ENCODE measurements around the gene PTCHD4.
"Not testable (repeated sequence)": the region's sequence is repeated elsewhere in the genome, so short reads cannot be mapped to it uniquely, and the experiment has no call there.

The PTCHD4 gene

GRCh38 chr6:48111575-48111974, 578 bp upstream of the PTCHD4 start:
- DNase-seq (ENCODE audit: low read depth, low spot score), result no peak
- Histone ChIP-seq H3K9ac (ENCODE audit: insufficient read length, low read depth) (no peak overlapping the region), H3K27me3 (ENCODE audit: insufficient read depth, insufficient read length) (no peaks in the 10 kb centered on the region), H3K36me3 (ENCODE audit: insufficient read depth, insufficient read length, low read length) (no peaks in the 10 kb centered on the region), H3K4me1 (ENCODE audit: insufficient read depth, insufficient read length) (no peaks in the 10 kb centered on the region), H3K4me3 (ENCODE audit: insufficient read length, low read depth) (no peak overlapping the region), H3K9me3 (ENCODE audit: insufficient read depth, low read length) (no peaks in the 10 kb centered on the region)
- TF ChIP-seq SUZ12 (IDR thresholded peaks at IDR 0.05; ENCODE audit: extremely low read depth, insufficient read depth, insufficient read length) (no peak), ZNF274 (IDR thresholded peaks at IDR 0.05; ENCODE audit: low read depth, low read length) (no peak), YY1 (IDR thresholded peaks at IDR 0.05; ENCODE audit: insufficient read depth, insufficient read length) (no peak)

DNA sequence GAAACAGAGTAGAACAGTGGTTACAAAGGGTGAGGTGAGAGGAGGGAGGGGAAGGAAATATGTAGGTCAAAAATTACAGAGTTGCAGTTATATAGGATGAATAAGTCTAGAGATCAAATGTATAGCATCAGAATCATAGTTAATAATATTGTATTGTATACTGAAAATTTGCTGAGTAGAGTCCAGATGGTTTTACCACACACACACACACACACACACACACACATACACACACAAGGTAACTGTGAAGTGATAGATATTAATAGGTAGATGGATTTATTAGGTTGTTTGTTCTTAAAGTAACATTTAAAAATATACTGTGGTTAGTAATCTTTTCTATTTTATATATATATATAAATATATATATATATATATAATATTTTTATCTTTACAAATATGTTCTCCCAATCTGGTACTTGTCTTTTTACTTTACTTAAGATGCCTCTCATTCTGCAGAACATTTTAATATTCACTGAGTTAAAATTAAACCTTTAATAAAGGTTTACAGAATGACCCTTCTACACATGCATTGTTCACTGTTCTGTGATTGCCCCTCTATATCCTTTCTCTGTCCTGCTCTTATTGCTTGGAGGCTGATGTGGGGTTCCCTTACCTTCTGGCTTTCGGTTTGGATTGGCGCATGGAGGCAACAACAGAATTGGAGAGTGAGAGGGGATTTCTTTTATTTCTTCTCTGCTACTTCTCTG, 408 bp downstream of the PTCHD4 start:
- no peak for DNase-seq (ENCODE audit: low read depth, low spot score)
- no peaks in the 10 kb centered on the region for H3K4me1 ChIP-seq (ENCODE audit: insufficient read depth, insufficient read length)
- no peaks in the 10 kb centered on the region for H3K27me3 ChIP-seq (ENCODE audit: insufficient read depth, insufficient read length)
- no peak for TF ChIP-seq YY1 (IDR thresholded peaks at IDR 0.05; ENCODE audit: insufficient read depth, insufficient read length)
- TF ChIP-seq ZNF274 (IDR thresholded peaks at IDR 0.05; ENCODE audit: low read depth, low read length), result no peak
- TF ChIP-seq SUZ12 (IDR thresholded peaks at IDR 0.05; ENCODE audit: extremely low read depth, insufficient read depth, insufficient read length), result no peak
- H3K36me3 ChIP-seq (ENCODE audit: insufficient read depth, insufficient read length, low read length), result no peaks in the 10 kb centered on the region
- H3K4me3 ChIP-seq (ENCODE audit: insufficient read length, low read depth), result no peak overlapping the region
- no peak overlapping the region for H3K9ac ChIP-seq (ENCODE audit: insufficient read length, low read depth)
- no peaks in the 10 kb centered on the region for H3K9me3 ChIP-seq (ENCODE audit: insufficient read depth, low read length)

- H3K4me3 ChIP-seq (ENCODE audit: insufficient read length, low read depth), result no peak overlapping the region
- TF ChIP-seq SUZ12 (IDR thresholded peaks at IDR 0.05; ENCODE audit: extremely low read depth, insufficient read depth, insufficient read length) (no peak), ZNF274 (IDR thresholded peaks at IDR 0.05; ENCODE audit: low read depth, low read length) (no peak), YY1 (IDR thresholded peaks at IDR 0.05; ENCODE audit: insufficient read depth, insufficient read length) (no peak)
- H3K9ac ChIP-seq (ENCODE audit: insufficient read length, low read depth), result no peak overlapping the region
- DNase-seq (ENCODE audit: low read depth, low spot score), result no peak
- no peaks in the 10 kb centered on the region for H3K36me3 ChIP-seq (ENCODE audit: insufficient read depth, insufficient read length, low read length)
- no peaks in the 10 kb centered on the region for H3K9me3 ChIP-seq (ENCODE audit: insufficient read depth, low read length)
- no peaks in the 10 kb centered on the region for H3K27me3 ChIP-seq (ENCODE audit: insufficient read depth, insufficient read length)
- no peaks in the 10 kb centered on the region for H3K4me1 ChIP-seq (ENCODE audit: insufficient read depth, insufficient read length)
Measured at GRCh38 chr6:48109944-48110343, 1.1 kb downstream of the PTCHD4 start.

GRCh38 chr6:48102476-48103195, 8.4 kb downstream of the PTCHD4 start:
- DNase-seq (ENCODE audit: low read depth, low spot score); H3K4me1 ChIP-seq (ENCODE audit: insufficient read depth, insufficient read length); H3K9me3 ChIP-seq (ENCODE audit: insufficient read depth, low read length); H3K4me3 ChIP-seq (ENCODE audit: insufficient read length, low read depth); H3K9ac ChIP-seq (ENCODE audit: insufficient read length, low read depth); H3K27me3 ChIP-seq (ENCODE audit: insufficient read depth, insufficient read length); H3K36me3 ChIP-seq (ENCODE audit: insufficient read depth, insufficient read length, low read length): not testable (repeated sequence)

GRCh38 chr6:48101290-48101689, 9.7 kb downstream of the PTCHD4 start:
- Histone ChIP-seq H3K9me3 (ENCODE audit: insufficient read depth, low read length) (no peaks in the 10 kb centered on the region), H3K9ac (ENCODE audit: insufficient read length, low read depth) (no peak overlapping the region), H3K4me3 (ENCODE audit: insufficient read length, low read depth) (no peak overlapping the region), H3K36me3 (ENCODE audit: insufficient read depth, insufficient read length, low read length) (no peaks in the 10 kb centered on the region), H3K4me1 (ENCODE audit: insufficient read depth, insufficient read length) (no peaks in the 10 kb centered on the region), H3K27me3 (ENCODE audit: insufficient read depth, insufficient read length) (no peaks in the 10 kb centered on the region)
- DNase-seq (ENCODE audit: low read depth, low spot score), result no peak
- TF ChIP-seq ZNF274 (IDR thresholded peaks at IDR 0.05; ENCODE audit: low read depth, low read length) (no peak), SUZ12 (IDR thresholded peaks at IDR 0.05; ENCODE audit: extremely low read depth, insufficient read depth, insufficient read length) (no peak), YY1 (IDR thresholded peaks at IDR 0.05; ENCODE audit: insufficient read depth, insufficient read length) (no peak)

GRCh38 chr6:48100588-48100895, 10.5 kb downstream of the PTCHD4 start:
- Histone ChIP-seq H3K9me3 (ENCODE audit: insufficient read depth, low read length) (no peaks in the 10 kb centered on the region), H3K9ac (ENCODE audit: insufficient read length, low read depth) (no peak overlapping the region), H3K27me3 (ENCODE audit: insufficient read depth, insufficient read length) (no peaks in the 10 kb centered on the region), H3K4me3 (ENCODE audit: insufficient read length, low read depth) (no peak overlapping the region), H3K36me3 (ENCODE audit: insufficient read depth, insufficient read length, low read length) (no peaks in the 10 kb centered on the region), H3K4me1 (ENCODE audit: insufficient read depth, insufficient read length) (no peaks in the 10 kb centered on the region)
- DNase-seq (ENCODE audit: low read depth, low spot score), result no peak
- TF ChIP-seq YY1 (IDR thresholded peaks at IDR 0.05; ENCODE audit: insufficient read depth, insufficient read length), result no peak
- TF ChIP-seq SUZ12 (IDR thresholded peaks at IDR 0.05; ENCODE audit: extremely low read depth, insufficient read depth, insufficient read length), result no peak
- TF ChIP-seq ZNF274 (IDR thresholded peaks at IDR 0.05; ENCODE audit: low read depth, low read length), result no peak

GRCh38 chr6:48099713-48100587, 11.0 kb downstream of the PTCHD4 start:
- H3K9me3 ChIP-seq (ENCODE audit: insufficient read depth, low read length), result no peaks in the 10 kb centered on the region
- no peak overlapping the region for H3K9ac ChIP-seq (ENCODE audit: insufficient read length, low read depth)
- TF ChIP-seq YY1 (IDR thresholded peaks at IDR 0.05; ENCODE audit: insufficient read depth, insufficient read length) (no peak), SUZ12 (IDR thresholded peaks at IDR 0.05; ENCODE audit: extremely low read depth, insufficient read depth, insufficient read length) (no peak), ZNF274 (IDR thresholded peaks at IDR 0.05; ENCODE audit: low read depth, low read length) (no peak)

More at GRCh38 chr6:48099713-48100587, 11.0 kb downstream of the PTCHD4 start:
- H3K36me3 ChIP-seq (ENCODE audit: insufficient read depth, insufficient read length, low read length), result no peaks in the 10 kb centered on the region
- DNase-seq (ENCODE audit: low read depth, low spot score), result no peak
- no peak overlapping the region for H3K4me3 ChIP-seq (ENCODE audit: insufficient read length, low read depth)
- no peaks in the 10 kb centered on the region for H3K27me3 ChIP-seq (ENCODE audit: insufficient read depth, insufficient read length)
- H3K4me1 ChIP-seq (ENCODE audit: insufficient read depth, insufficient read length), result no peaks in the 10 kb centered on the region

Measured in NT2/D1 (cell line).